AG10803 (cell line): Measurements from ENCODE around the gene PTPRE.

ENCODE experiments used
- DNase-seq: peaks from one replicate; pipeline ENCODE4 v3.0.0; 2010; ENCODE audit warnings: low read depth
- H3K4me3 ChIP-seq: 2 replicates; pipeline ENCODE4 v1.5.1; 2011; ENCODE audit warnings: mild to moderate bottlenecking, low read length, control low read depth
- CTCF ChIP-seq: conservative IDR thresholded peaks from 2 replicates; pipeline ENCODE4 v1.5.1; 2011; ENCODE audit warnings: mild to moderate bottlenecking, low read length, control low read depth, inconsistent platforms

PTPRE gene

GRCh38 chr10:128066870-128067382, 160.0 kb downstream of the PTPRE start:
- no peak for DNase-seq
- no peak for TF ChIP-seq CTCF
- no peak overlapping the region for H3K4me3 ChIP-seq

GRCh38 chr10:128067691-128068397, 160.9 kb downstream of the PTPRE start:
- DNase-seq = no peak
- TF ChIP-seq CTCF = no peak
- H3K4me3 ChIP-seq = no peak overlapping the region

GRCh38 chr10:128068398-128069285, 161.7 kb downstream of the PTPRE start:
- no peak for DNase-seq
- H3K4me3 ChIP-seq = no peak overlapping the region
- TF ChIP-seq CTCF = no peak

GRCh38 chr10:128069351-128070051, 162.6 kb downstream of the PTPRE start:
- peak; percentile 79 for DNase-seq
- H3K4me3 ChIP-seq = no peak overlapping the region
- TF ChIP-seq CTCF = peak; percentile 77

- DNase-seq = no peak
- no peak for TF ChIP-seq CTCF
- H3K4me3 ChIP-seq = no peak overlapping the region
Measured at GRCh38 chr10:128070161-128070560, 163.3 kb downstream of the PTPRE start.

GRCh38 chr10:128070721-128071416, 164.0 kb downstream of the PTPRE start:
- no peak for DNase-seq
- H3K4me3 ChIP-seq = no peak overlapping the region
- TF ChIP-seq CTCF = no peak
